ENCODE results near the gene CPT1B.
"Not testable (repeated sequence)": the region's sequence is repeated elsewhere in the genome, so short reads cannot be mapped to it uniquely, and the experiment has no call there.

Gene CPT1B

DNA sequence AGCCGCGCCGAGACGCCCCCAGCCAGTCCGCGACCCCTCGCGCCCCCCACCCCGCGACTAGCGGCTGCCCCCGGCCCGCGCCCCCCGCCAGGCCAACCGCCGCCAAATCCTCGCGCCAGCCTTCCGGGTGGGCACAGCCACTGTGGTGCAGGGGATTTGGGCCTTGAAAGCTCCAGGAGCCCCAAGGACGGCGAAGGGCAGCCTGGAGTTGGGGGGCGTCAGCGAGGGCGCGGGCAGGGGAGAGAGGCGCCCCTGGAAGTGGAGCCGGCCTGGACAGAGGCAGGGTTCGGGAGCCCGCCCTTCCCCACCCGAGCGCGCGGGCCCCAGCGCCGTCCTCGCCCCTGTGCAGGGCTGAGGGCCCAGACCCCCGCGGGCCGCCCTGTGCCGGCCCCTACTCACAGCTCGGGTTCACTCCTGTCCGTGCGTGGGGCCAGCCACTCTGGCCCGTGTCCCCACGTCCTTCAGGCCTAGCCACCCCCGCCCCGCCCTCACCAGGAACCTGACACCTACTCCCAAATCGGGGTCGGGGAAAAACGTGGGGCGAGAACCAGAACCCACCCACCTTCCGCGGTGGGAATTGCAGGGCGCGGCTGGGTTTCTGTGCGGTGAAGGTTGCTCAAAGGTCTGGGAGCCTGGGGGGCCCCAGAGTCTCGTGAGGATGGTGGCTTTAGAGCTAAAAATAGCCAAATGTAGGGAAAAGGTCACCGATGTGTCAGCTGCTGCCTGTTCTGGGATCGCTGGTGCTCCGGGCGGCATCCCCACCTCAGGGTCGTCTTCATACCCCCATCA, at the start of gene CPT1B:
TSS of gene CPT1B (minus strand) at position 441 of the 789 bp plus-strand sequence. CDS start 512 bp downstream, outside the sequence.
- no peak for FAIRE-seq

DNA sequence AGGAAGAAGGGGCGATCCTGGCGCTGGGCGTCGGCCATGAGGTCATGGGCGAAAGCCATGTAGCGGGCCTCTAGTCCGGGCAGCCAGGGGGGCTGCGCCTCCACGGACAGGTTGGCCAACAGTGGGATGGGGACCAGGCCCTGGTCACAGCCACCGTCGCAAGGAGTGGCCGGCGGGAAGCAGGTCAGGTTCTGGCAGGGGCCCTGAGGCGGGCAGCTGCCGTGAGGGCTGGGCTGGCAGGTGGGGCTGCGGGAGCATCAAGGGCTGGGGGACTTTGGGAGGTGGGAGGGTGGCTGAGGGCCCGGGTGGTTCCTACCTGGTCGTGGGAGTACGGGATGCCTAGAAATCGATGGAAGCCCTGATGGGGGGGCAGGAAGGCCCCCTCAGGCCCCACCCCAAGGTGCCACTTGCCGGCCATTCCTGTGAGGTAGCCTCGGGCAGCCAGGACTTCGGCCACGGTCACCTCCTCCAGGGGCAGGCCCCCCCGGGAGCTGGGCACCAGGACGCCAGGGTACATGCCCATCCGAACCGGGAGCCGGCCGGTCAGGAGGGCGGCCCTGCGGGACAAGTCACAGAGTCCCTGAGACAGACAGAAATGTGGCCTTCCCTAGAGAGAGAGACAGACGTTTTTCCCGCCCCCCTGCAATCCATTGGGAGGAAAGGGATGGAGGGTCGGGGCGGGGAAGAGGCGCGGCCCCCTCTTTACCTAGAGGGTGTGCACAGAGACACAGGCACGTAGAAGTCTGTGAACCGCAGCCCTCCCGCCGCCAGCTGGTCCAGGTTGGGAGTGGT, 48.8 kb upstream of the CPT1B start:
- FAIRE-seq, result no peak

DNA sequence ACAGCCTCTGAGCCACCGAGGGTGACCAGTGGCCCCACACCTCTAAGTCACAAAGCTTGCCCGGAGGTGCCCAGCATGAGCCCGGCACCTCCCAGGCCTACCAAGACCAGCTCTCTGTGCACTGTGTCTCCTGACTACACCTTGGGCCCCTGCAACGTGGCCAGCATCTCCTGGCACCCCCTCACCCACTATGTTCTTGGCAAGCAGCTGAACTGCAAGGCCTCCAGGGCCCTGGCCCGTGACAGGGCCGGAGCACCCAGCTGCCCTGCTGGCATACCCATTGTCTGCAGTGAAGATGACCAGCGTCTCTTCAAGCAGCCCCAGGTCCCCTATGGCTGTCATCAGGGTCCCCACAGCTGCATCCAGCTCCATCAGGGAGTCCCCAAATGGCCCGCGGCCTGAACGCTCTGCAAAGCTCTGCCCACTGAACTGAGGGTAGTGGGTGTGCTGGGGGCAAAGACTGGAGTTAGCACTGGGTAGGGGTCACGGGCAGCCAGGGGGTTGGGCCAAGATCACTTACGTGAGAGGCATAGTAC, 48.2 kb upstream of the CPT1B start:
- FAIRE-seq, result no peak

DNA sequence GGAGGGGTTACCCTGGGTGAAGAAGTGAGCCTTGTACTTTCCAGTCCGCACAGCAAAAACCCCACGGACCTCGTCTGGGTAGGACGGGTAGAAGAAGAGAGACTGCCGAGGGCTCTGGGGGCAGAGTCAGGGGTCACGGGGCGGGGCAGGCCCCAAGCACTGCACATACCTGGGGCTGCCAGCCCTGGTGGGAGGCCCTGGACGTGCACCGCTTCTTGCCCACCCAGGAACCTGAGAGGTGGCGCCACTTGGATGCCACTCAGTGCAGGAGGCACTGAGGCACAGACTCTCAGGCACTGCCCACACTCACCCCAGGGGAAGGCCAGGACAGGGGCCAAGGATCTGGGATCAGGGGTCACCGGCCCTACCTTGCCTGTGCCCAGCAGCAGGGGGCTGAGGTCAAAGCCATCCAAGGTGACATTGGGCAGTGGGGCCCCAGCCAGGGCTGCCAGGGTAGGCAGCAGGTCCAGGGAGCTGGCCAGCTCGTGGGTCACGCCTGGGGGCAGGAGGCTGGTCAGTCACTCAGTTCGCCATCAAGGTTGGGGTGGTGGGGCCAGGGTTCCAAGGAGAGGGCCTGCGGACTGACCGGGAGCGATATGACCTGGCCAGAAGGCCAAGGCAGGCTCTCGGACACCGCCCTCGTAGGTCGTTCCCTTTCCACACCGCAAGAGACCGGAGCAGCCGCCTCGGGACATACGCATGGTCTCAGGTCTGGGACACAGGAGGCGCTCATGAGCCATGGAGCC, 47.5 kb upstream of the CPT1B start:
- no peak for FAIRE-seq

DNA sequence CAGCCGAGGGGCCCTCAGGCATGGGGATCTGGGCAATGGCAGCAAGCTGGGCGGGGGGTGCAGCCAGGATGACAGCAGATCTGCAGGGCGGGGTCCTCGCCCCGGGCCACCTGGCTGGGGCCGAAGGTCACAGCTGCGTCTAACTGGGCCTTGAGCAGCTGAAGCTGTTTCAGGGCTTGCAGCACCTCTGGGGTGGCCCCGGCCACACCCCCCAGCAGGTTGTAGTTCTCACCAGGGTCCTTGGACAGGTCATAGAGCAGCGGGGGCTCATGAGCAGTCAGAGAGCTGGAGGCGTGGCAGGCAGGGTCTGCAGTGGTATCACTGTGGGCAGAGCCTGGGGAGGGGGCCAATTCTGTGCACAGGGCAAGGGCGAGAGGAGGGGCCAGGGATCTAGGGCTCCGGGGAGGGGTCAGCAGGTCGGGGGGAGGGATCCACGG, 46.9 kb upstream of the CPT1B start:
- FAIRE-seq, result no peak

DNA sequence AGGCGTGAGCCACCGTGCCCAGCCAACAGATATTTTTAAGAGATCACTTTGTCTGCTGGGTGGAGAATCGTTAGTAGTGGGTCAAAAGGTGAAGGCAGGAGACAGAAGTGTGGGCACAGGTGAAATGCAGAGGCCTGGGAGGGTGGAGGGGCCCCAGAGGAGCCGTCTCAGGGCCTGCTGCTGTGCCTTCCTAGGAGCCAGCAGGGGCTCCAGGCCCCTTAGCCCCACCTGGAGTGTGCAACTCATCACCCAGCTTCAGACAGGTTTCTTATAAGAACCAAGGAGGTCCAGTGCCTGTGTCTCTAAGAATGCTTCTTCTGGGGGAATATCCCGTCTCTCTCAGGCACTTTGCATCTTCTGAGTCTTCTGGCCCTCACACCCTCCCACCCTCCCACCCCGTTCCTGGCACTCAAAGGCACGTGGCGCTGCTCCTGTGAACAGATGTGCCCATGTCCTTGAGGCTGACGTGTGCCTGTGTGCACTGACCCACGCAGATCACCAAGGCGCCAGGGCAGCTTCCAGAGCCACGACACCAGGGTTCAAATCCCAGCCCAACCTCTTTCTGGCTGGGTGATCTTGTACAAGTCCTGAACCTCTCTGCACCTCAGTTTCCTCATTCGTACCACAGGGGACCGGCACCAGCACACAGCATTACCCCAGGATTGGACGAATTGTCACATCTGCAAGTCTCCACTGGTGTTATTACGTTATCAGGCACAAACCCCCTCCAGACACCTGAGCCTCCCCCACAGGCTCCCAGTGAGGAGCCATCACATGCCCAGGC, 46.3 kb upstream of the CPT1B start:
- FAIRE-seq, result no peak

DNA sequence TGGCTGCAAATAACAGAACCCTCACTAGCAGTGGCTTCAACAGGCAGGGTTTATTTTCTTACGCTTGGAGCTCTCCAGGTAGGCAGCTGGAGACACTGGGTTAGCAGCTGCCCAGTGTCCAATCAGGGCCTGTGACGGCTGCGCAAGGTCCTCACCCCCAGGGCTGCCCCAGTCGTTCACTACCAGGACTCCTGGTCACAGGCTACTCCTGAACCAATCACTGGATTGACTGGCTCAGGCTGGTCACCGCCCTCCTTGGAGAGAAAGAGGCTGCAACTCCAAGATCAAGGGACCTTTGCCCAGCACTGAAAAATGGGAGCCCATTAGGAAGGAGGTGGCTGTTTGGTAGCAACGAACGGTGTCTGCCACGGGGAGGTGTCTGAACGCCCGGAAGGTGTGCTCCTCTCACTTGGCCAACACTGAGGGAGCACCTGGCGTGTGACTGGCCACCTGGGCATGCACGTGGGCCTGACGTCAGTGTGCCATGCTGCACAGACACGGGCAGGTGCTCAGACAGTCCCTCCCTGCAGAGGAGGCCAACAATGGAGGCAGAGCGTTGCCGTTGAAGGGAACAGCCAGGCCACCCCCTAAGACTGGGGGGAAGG, 44.6 kb upstream of the CPT1B start:
- FAIRE-seq, result no peak

DNA sequence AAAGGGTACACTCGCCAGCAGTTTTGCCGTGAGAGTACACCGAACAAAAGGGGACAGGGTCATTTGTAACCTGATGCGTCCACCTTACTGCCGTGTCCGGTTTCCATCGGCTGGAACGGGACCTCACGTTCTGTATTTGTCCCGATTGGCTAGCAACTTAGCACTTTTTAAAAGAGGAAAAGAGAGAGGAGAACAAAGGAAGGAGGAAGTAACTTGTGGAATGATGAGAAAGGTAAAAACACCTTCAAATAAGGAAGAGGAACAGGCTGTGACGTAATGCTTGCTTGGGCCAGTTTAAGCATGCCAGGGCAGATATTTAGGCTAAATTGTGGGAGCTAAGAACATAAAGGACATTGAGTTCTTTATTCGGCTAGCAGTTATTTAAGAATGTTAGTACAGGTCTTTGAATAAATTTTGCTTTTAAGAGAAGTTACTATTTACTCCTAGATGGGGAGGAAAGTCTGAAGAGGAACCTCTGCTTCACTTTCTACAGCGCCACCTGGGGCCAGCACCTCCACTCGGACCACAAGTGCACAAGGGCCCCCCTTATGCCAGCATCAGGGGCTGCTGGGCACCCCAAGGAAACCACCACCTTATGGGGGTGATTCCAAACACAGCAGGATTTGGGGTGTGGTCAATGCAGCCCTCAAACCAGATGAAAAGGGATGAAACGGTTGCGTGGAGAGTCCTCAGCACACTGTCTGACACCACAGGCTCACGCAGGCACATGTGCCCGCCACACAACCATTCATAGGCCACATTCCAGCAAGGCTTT, 43.9 kb upstream of the CPT1B start:
- FAIRE-seq, result no peak

DNA sequence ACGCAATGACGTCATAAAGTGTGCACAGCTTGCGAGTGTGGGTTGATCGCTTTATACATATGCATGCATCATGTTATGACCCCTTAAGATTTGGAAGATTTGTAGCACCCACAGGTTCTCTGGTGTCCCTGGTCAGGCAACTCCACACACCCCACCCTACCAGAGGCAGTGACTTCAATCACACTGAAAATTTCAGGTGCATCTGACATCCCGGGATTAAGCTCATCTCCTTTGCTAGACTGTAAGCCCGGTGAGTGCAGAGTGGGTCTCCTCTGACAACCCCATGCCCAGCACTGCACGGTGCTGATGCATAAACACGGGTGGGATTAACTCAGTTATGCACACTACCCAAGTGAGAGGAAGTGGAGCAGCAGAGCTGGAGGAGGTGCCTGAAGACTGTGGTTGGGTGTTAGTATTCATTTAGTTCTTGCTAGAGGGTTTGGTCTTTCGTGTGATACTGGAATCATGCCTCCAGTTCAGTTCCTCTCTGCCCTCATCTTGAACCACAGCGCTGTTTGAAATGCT, 43.2 kb upstream of the CPT1B start:
- FAIRE-seq, result no peak

DNA sequence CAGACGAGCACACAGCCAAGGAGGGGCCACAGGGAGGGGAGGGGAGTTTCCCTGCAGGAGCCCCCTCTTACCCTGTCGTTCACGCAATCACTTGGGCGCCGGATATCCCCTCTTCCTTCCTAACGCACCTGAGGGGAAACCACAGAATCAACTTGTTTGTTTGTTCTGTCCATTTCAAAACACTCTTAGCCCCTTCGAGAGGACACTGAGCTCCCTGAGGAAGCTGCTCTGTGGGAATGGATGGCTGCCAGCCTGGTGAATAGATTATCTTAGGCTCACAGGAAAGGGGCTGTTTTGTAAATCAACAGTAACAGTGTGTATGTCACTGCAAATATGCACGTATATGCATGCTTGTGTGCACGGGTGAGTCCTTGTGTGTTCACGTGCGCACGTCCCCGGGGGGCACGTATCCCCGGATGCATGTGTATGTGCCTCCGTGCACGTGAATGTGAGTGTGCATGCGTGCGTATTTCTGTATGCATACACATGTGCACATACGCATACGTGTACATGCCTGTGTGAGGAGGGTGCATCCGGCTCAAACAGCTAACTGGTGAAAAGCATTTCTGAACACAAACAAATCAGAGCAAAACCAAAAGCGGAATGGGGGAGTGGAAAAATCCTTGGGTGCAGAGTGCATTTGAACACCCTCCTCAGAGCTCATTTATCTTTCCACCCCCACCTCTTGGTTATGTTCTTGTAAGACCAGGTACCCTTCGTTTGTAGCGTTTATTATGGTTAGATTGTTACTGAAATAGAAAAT, 42.5 kb upstream of the CPT1B start:
- no peak for FAIRE-seq

DNA sequence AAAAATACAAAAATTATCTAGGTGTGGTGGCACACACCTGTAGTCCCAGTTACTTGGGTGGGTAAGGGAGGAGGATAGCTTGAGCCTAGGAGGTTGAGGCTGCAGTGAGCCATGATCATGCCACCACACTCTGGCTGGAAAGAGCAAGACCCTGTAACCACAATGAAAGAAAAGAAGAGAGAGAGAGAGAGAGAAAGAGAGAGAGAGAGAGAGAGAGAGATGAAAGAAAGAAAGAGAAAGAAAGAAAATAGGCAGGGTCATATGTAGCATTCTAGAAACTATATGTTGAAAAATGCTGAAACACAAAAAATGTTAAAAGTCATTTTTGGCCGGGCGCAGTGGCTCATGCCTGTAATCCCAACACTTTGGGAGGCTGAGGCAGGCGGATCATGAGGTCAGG, 36.1 kb upstream of the CPT1B start:
- FAIRE-seq, result not testable (repeated sequence)

DNA sequence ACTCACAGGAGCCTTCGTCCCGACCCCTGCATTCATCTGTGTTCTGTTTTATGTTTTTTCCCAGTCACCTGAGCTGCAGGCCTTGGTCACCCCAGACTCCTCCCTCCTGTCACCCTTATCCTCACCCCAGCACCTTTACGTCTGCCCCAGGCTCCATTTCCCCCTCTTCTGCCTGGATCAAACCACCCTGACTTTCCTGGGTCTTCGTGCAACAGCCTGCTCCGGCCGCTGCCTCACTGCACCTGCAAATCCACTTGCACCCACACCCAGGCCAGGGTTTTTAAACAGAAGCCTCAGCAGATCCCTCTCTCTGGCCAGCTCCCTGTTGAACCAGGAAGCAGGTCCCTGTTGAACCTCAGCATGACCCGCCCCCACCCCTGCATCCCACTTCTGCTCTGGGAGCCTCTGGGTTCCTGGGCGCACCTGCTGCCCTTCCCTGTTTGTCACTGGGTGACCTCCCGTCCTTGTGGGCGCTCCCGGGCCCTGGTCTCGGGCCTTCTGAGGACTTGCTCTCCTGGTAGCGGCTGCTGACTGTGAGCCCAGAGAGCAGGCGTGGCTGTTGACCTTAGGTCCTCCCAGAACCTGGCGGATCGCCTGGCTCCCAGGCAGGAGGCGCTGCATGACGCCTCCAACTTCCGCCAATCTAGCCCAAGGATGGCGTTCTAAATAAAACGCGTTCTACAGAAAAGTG, 35.2 kb upstream of the CPT1B start:
- no peak for FAIRE-seq

DNA sequence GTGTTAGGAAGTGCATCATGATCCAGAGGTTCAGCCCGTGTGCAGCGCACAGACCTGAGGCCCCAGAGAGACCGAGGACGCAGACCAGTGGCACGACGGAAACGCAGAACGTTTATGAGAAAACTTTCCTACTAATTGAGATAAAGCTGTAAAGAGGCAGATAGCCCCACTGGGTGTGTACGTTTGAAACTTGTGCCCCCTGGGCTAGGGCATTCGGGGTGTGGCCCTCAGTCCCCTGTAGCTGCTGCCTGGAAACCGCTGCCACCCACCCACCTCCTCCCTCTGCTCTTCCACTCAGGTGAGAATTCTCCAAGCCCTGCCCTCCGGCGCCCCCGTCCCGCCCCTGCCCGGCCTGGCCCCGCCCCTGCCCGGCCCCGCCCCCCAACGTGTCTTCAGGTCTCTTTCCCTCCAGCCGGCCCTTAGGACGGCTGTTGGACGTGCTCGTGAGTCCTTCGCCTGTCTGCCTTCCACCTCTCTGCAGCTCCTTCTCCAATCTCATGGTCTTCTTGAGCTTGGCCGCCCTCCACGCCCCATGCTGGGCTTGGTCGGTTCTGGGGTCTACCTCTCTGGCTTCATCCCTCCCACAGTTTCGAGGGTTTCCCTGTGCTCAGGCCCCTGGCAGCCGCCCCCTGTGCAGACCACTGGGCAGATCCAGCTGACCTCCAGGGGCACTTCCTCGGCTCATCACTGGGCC, 34.4 kb upstream of the CPT1B start:
- no peak for FAIRE-seq

DNA sequence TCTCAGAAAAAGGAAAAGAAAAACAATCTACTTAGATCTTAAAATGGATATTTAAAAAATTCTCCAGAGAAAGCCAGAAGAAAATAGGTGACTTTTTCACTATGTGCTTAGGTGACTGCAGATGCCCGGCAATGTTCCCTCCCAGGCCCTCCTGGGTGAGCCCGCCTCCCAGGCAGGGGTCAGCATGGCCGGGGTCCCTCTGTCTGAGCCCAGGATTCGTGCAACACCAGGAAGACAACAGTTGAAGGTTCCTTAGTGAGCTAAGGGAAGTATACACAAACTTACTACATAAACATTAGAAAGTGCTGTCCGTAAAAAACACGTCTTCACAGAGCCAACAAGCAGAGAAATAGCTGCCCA, 33.9 kb upstream of the CPT1B start:
- no peak for FAIRE-seq

DNA sequence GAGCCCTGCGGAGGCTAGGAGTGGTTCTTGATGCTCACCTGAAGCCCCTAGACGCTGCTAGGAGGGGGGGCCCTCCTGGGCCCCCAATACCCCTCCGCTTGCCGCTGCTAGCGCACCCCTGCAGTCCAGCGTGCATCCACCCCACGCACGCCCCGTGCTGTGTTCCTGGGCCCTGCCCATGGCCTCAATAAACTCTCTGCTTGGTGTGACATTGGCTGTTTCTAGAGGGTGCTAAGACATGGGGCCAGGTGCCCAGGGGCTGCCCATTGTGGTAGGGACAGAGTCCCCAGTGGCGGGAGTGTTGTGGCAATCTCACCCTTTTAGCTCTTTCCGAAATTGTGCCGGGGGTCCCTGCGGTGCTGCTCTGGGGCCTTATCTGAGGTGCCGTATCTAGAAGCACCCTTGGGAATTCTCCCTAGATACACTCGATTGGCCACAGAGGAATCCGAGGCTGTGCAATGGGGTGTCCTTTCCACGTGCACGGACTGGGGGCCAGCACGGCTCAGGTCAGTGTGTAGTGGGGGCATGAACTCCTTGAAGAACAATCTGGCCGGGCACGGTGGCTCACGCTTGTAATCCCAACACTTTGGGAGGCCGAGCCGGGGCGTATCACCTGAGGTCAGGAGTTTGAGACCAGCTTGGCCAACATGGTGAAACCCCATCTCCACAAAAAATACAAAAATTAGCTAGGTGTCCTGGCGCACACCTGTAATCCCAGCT, 33.3 kb upstream of the CPT1B start:
- no peak for FAIRE-seq

DNA sequence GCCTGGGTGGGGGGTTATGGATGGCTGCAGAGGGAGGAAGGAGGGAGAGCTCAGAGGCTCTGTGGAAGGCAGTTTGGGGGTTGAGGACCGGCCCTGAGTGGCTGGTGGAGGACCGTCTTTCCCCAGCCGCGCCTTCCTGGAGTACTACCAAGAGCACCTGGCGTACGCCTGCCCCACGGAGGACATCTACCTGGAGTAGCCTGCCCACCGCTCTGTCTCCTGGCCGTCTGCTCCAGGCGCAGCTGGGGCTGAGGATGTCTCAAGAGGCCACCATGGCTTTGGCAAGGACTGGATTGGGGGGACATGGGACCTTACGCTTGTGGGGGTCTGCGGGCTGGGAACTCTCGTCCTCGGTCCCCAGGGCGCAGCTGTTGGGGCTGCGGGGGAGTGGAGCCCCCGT, 32.4 kb upstream of the CPT1B start:
- FAIRE-seq, result no peak

DNA sequence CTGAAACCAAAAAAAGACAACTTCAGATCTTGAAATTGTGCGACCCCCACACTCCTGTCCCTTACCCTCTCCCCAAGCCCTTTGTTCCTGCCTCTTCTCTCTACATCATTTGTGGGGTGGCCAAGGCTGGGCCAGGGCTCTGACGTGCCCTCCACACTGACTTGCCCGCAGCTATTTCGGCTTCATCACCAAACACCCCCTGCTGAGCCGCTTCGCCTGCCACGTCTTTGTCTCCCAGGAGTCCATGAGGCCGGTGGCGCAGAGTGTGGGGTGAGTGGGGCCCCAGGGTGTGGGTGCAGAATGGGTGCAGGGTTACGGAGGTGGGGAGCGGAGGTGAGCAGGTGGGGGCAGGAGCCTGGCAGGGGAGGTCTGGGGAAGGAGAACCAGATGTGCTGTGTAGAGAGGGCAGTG, 31.8 kb upstream of the CPT1B start:
- no peak for FAIRE-seq

DNA sequence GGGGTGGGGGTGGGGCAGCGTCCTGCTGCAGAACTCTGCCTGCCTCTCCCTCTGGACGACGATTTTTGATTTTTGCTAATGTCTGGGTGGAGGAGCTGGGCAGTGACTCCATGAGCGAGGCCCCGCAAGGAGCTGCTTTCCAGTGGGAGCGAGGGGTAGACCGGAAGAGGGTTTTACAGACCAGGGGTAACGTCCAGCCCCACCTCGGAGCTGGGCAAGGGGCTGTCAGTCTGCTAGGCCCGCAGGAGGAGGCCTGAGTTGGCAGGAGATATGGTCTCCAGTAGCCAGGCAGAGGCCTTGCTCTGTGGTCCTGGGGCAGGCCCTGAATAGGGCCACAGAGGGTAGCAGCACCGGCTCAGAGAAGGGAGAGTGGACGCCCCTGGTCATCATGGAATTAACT, 31.4 kb upstream of the CPT1B start:
- FAIRE-seq, result no peak
